CD4-positive, alpha-beta T cell treated with Interleukin-17A for 1 hour (primary cell): ENCODE measurements around the gene IGLL1.
"Not testable (repeated sequence)": the region's sequence is repeated elsewhere in the genome, so short reads cannot be mapped to it uniquely, and the experiment has no call there.

Experiments used
- DNase-seq: peaks from one replicate; pipeline ENCODE4 v3.0.0-alpha.2; 2020

Gene IGLL1

GRCh38 chr22:23579870-23580575 lies at the start of gene IGLL1:
TSS of gene IGLL1 (minus strand) at chr22:23580290. CDS start at chr22:23580190, 100 bp downstream.
- DNase-seq, result no peak

- not testable (repeated sequence) for DNase-seq
Measured at GRCh38 chr22:23628056-23628743, 48.1 kb upstream of the IGLL1 start.

GRCh38 chr22:23627401-23628055 lies 47.4 kb upstream of the IGLL1 start:
- DNase-seq, result peak; percentile 64

GRCh38 chr22:23626286-23626975 lies 46.3 kb upstream of the IGLL1 start:
- no peak for DNase-seq

- DNase-seq, result no peak
Measured at GRCh38 chr22:23622634-23623033, 42.5 kb upstream of the IGLL1 start.

- DNase-seq, result not testable (repeated sequence)
Measured at GRCh38 chr22:23621916-23622315, 41.8 kb upstream of the IGLL1 start.

GRCh38 chr22:23621082-23621780 lies 41.1 kb upstream of the IGLL1 start:
- no peak for DNase-seq

GRCh38 chr22:23613193-23613972 lies 33.3 kb upstream of the IGLL1 start:
- DNase-seq, result no peak

GRCh38 chr22:23609983-23610781 lies 30.1 kb upstream of the IGLL1 start:
- DNase-seq, result no peak

GRCh38 chr22:23608583-23608982 lies 28.5 kb upstream of the IGLL1 start:
- DNase-seq, result no peak

GRCh38 chr22:23606204-23607131 lies 26.4 kb upstream of the IGLL1 start:
- DNase-seq, result no peak

- no peak for DNase-seq
Measured at GRCh38 chr22:23604939-23605712, 25.0 kb upstream of the IGLL1 start.

GRCh38 chr22:23603266-23603665 lies 23.2 kb upstream of the IGLL1 start:
- no peak for DNase-seq

- no peak for DNase-seq
Measured at GRCh38 chr22:23598805-23599518, 18.9 kb upstream of the IGLL1 start.

- DNase-seq, result not testable (repeated sequence)
Measured at GRCh38 chr22:23597576-23598268, 17.6 kb upstream of the IGLL1 start.

- DNase-seq, result not testable (repeated sequence)
Measured at GRCh38 chr22:23595904-23596303, 15.8 kb upstream of the IGLL1 start.

GRCh38 chr22:23591846-23592245 lies 11.8 kb upstream of the IGLL1 start:
- no peak for DNase-seq
